HG03575 (cell line): ENCODE data around the gene CTIF.
"Not testable (repeated sequence)": the region's sequence is repeated elsewhere in the genome, so short reads cannot be mapped to it uniquely, and the experiment has no call there.

Experiments
- ATAC-seq: cut with Tn5 transposase; IDR thresholded peaks from one replicate; pipeline ENCODE4 v1.9.1; 2021; ENCODE audit not compliant: unreplicated experiment, insufficient number of reproducible peaks, low FRiP score; ENCODE audit errors: extremely low read depth

Gene CTIF

DNA sequence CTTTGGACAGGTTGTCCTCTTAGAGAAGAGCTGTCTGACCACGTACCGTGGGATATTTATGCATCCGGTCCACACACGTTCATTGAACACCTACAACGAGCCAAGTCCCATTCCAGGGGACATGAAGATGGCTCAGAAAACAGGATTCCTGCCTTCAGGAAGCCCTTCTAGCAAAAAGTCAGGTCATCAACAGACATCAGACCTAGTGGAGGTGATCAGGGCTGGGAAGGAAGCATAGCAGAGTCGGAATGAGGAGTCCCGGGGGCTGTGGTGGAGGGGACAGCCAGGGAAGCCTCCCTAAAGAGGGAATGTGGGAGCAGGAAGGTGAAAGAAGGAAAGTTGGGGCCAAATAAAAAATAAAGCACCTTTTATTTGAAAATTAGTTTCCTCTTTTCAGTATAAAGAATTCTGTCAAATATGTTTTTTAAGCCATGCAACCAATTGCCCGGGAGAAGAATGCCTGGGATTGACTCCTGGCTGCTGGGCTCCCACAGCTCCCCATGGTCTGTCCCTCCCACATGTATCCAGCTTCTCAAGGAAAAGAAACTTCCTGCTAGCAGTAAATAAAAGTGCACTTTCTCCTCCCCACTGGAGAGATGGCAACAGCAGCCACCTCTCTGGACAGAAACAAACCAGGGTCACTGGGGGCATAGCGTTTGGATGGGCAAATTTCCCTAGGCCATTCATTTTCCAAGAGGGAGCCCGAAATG, 267.1 kb downstream of the CTIF start:
- ATAC-seq = no peak

DNA sequence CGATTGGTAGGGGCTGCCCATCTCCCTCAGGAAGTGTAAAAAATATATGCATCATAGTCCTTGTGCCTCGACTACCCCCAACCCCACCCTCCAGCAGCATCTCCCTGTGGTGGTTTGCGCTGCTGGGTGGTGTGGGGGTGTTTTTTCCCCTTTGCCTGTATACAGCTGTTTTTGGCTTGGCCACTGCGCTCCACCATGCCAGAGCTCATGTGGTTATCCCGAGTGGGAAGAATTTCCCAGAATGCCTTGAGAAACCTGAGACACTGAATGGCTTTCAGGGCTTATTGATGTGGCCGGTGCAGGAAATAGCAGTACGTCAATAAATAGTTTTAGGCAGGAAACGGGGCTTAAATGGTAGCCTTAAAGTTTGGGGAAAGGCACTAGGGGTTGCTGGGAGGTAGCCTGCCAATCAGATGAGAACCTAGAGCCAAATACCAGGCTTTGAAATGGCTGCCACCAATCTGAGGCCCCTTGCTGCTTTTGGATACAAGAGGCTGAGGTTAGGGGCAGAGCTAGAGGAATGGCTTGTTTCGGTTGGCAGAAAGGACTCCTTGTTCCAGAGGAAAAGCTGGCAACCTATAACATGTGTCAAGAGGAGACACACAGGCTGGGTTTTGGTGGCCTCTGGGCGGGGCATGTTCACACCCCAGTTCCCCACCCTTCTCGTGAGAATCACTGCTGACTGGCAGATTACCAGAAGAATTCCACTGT, 267.9 kb downstream of the CTIF start:
- no peak for ATAC-seq

DNA sequence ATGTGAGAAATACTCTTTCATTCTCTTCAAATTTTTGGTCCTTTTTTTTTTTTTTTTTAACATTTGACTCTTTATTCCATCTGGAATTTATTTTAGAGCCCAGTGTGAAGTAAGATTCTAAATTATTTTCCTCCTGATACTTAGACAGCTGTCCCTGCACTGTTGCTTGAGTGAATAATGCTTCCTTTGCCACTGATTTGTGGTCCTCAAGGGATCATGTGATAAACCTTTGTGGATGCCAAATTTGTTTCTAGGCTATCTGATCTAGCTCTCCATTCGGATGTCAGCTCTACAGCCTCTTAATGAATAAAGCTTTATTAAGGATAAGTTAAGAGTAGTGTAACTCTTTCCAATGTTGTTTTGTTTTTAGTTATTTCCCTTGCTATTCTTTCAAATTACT, 269.6 kb downstream of the CTIF start:
- ATAC-seq = no peak

DNA sequence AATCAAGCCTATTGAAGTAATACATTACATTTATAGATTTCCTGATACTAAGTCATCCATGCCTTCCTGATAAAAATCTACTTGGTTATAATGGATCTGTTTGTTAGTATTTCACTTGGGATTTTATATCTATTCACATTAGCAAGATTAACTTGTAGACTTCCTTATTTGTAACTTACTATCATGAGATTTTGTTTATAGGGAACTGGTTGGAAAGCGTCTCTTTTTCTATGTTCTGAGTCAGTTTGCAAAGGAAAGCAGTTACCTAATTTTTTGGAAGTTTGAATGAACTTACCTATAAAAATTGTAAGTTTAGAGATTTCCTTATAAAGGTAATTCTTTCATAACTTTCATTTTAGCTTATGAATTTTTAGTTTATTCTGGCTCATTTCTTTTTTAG, 270.5 kb downstream of the CTIF start:
- no peak for ATAC-seq

DNA sequence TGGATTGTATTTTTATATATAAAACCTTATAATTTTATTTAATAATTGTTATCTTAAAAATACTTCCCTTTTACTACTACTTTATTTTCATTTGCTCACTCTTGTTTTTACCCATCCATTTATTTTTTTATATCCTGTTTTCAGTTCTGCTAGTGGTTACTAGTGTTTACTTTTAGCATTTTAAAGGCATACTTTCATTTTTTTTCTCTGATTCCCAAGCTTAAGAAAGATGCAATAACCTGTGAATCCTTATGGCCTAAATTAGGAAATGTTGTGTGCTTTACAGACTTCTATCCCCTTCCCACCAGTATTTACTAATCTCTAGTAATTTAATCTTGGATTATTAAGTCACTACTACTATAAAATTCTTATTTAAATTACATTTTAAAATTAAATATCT, 272.0 kb downstream of the CTIF start:
- no peak for ATAC-seq

DNA sequence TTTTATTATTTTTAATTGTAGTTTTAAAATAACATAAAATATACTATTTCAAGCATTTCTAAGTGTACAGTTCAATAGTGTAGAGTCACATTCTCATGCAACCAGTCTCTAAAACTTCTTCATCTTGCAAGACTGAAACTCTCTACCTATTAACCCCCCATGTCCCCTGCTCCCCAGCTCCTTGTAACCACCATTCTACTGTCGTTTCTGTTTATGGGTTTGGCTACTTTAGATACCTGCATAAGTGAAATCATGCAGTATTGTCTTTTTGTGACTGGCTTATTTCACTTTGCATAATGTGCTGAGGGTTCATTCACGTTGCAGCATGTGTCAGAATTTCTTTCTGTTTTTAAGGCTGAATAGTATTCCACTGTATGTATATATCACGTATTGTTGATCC, 272.6 kb downstream of the CTIF start:
- ATAC-seq = no peak

DNA sequence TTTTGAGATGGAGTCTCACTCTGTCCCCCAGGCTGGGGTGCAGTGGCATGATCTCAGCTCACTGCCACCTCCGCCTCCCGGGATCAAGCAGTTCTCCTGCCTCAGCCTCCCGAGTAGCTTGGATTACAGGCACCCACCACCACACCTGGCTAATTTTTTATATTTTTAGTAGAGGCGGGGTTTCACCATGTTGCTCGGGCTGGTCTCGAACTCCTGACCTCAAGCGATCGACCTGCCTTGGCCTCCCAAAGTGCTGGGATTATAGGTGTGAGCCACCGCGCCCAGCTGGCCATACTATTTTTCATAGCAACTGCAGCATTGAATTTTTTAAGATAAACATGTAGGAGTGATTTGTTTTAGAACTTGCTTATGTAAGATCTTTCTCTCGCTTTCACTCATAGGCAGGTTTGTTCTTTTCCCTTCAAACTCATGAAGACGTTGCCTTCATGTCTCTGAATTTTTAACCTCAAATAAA, 273.2 kb downstream of the CTIF start:
- not testable (repeated sequence) for ATAC-seq

DNA sequence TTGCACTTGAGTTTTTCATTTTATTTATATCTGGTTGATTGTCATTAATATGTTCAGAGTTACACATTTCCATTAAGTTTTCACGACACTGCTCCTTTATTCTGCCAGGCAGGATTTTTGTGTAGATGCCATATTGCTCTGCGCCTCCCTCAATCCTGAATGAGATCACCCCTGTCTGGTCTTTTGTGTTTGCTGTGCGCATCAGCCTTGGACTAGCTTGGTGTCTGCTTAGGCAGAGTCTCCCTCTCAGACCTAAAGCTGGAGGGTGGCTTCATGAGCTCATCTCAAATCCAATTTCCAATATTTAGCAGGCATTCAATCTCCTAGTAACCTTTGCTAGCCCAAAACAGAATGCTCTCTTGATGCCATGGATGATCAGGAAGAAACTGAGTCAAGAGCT, 274.5 kb downstream of the CTIF start:
- ATAC-seq = no peak

DNA sequence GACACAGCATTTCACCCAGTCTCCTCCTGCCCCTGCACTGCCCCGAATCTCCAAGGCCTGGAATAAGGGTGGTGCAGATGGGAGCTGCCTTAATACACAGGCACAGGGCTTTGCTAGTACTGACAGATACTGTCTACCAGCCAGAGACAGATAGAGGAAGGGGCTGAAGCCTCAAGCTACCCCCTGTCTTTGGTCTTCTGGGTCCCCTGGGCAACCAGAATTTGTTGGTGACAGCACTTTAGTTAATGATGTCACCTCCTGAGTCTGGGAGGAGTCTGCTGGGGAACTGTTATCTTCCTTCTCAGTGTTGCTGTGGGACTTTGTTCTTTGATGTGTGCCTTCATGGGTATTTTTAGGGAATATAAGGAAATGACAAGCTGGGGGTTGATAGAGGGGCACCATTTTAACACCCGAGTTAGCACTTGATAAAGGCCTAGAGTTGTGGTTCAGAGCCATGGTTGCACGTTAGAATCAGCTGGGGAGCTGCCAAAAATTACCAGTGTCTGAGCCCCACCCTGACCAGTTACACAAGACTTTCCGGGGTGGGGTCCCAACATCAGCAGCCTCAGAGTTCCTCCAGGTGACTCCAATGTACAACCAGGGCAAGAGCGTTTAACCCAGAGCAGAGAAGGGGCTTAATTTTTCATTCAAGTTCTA, 275.1 kb downstream of the CTIF start:
- no peak for ATAC-seq

DNA sequence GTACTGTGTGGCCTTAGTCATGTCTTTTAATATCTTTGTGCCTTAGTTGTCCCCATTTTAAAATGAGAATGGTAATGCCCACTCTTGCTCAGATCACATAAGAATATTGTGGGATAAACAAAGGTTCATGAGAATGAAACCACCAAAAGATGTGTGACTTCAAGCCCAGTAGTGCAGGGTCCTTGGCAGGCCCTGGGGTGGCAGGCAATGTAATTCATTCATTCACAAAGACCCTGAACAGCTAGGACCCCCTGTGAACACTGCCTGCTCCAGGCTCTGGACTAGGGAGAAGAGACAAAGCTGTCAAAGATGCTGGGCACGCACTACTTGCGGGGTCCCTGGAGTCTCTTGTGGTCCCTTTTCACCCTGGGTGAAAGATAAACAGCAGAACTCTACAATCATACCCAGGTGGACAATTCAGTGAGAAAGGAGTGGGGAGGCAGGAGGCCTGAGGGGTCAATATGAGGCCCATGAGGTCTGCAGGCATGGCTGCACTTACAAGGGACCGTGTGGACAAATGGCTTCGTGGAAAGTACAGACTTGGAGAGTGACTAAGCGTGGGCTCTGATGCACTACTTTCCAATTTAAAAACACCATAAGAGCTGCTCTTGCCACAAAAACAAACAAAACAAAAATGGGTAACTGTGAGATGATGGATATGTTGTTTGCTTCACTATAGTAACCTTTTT, 275.8 kb downstream of the CTIF start:
- no peak for ATAC-seq

DNA sequence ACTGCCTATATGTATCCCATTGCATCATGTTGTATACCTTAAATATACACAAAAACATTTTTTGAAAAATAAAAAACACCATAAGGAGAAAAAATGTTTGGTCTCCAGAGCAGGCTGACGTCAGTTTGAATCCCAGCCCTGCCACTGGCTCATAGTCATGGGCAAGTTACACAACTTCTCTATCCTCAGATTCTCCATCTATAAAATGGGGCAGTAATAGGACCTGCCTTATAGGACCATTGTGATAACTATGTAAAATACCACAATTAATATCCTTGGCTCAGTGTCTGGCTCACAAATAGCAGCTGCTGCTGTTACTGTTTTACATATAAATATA, 276.3 kb downstream of the CTIF start:
- no peak for ATAC-seq

DNA sequence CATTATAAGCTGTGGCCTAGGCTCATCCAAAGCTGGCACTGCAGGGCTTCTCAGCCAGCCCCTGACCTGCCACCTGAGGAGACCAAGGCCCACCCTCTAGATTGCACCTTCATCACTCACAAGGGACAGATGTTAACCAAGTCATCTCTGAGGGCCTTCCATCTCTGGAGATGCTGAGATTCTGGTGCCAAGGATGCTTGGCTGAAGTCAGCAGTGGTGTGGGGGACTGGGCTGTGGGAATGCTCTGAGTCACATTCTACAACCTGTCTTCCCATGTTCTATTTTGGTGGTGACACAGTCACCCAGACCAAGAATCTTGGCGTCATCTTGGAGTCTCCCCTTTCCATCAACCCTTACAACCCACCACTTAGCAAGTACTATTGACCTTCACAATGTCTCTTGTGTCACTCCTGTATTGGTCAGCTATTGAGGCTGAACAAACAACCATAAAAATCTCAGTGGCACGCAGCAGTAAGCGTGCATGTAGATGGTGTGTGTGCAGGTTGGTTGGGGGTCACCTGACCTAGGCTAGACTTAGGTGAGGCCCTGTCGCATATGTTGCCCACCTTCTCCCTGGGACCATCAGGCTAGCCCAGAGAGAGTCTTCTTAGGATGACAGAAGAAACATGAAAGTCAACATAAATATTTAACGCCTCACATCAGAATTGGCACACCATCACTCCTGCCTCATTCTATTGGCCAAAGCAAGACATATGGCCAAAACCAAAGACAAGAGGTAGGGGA, 276.9 kb downstream of the CTIF start:
- ATAC-seq = no peak

DNA sequence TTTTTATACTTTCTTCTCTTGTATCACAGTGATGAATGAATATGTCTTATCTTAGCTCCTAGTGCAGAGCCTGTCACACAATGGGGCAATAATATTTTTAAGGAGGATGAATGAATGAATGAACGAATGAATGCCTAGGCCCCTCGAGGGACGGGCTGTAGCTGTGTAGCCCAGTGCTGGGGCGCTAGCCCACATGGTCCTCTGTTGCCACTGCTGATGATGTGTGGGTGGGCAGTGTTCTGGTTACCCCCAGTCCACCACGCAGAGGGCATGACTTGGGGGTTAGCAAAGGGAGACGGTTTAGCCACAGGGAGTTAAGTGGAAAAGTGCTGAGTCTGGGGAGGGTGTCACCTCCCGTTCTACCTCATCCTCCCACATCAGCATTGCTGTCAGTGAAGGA, 277.7 kb downstream of the CTIF start:
- no peak for ATAC-seq

DNA sequence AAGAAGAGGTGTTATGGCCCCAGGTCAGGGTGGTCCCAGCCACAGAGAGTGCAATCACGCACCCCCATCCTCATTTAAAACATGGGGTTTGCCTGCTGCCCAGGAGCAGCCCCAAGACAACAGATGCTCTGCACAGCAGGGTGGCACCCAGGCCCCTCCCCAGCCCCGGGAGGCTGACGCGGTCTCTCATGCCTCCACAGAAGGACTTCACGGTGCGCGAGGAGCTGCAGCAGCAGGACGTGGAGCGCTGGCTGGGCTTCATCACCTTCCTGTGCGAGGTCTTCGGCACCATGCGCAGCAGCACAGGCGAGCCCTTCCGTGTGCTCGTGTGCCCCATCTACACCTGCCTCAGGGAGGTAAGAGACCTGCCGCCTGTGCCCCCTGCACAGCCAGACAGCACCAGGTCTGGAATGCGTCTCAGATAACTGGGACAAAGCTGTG, 278.2 kb downstream of the CTIF start:
- ATAC-seq = no peak

DNA sequence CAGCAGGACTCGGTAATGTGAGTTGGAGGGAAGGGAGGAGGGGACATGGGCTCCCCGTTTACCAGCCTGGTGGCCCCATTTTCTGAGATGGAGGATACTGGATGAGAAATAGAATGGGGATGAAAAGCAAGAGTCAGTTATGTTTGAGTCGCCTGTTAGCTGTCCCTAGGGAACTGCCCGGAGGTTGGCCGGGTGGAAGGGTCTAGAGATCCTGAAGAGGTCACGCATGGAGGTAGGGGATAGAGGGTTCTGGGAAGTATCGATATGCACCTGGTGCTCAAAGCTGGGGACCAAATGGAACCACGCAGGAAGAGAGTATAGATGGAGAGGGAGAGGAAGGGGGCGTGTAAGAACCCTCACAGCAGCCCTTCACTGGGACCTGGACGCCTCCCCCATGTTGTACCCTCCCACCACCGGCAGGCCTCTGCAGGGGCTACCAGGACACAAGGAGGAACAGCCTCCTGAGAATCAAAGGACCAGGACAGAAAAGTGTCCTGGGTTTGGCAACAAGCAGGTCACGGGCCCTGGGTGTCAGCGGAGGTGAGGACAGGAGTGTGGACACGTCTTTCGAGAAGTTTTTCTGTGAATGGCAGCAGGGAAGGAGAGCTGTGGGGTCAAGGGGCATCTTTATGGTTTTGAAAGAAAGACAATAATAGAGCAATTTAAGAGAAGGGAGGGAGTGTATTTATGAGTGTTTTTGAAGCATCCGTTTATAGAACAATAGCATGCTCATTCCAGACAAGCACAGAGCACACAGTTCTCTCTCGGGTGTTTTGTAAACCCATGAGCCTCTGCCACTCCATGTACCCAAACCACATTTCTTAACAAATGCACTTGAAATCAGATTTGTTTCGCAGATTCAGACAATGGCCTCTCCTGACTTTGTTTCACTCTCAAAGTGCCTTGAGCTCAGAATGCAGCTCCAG, 279.8 kb downstream of the CTIF start:
- no peak for ATAC-seq

DNA sequence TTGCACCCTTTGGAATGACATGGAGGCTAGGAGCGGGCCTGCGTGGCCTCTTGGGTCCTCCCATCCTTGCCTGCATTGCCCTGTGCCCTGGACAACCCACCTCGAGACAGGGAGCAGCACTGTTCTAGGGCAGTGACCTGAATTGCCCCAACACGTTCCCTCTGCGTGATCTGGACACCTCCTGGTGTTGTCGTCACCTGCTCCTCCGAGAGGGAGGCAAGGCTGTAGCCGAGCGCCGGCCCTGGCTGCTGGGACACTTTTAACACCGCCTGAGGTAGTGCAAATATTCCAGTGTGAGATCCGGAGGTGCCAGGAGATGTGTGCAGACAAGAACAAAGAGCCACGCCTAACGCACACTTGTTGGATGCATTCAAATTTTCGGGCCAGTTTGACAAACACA, 280.4 kb downstream of the CTIF start:
- no peak for ATAC-seq

DNA sequence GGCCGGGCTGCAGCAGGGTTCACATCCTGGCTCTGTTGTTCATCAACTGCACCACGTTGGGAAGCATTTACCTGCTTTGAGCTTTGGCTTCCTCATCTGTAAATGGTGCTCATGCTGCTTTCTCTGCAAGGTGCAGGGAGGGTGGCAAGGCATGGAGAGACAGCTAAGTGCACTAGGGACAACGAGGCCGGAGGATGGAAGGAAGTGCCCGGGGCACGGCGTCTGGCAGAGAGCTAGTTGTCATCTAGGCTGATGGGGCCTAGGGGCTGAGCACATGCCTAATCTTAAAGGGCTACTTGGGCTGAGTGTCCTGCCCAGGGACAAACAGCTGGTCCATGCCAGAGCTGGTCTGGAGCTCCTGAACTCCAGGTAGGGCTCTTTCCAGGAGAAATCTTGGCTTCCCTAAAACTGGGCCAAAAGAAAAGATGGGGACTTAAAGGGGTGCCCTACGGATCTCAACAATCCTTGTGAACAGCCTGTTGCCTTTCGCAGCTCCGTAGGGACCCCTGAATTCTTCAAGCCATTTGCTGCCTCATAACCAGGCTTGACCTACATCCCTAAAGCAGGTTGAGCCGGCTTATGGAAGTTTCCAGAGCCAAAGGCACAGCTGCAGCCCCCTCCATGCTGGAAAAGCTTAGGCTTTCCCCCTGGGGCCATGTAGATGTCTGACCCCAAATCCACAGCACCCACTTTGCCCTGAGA, 281.1 kb downstream of the CTIF start:
- ATAC-seq = no peak
